HG03558 (cell line): ENCODE measurements around the gene TRA2A.

Experiments
- ATAC-seq: cut with Tn5 transposase; IDR thresholded peaks from one replicate; pipeline ENCODE4 v1.9.1; 2021; ENCODE audit warnings: moderate number of reproducible peaks; ENCODE audit not compliant: unreplicated experiment; ENCODE audit errors: extremely low read depth

TRA2A gene

GRCh38 chr7:23472046-23472445 is 59.7 kb downstream of the TRA2A start:
- ATAC-seq, result no peak

- no peak for ATAC-seq
Measured at GRCh38 chr7:23471106-23471859, 60.5 kb downstream of the TRA2A start.

- ATAC-seq, result no peak
Measured at GRCh38 chr7:23470330-23471105, 61.3 kb downstream of the TRA2A start, which contains the start of gene IGF2BP3. TSS of gene IGF2BP3 (minus strand) at chr7:23470491. CDS start at chr7:23470110, 381 bp downstream.

GRCh38 chr7:23469961-23470250 is 61.9 kb downstream of the TRA2A start:
- no peak for ATAC-seq

- ATAC-seq, result no peak
Measured at GRCh38 chr7:23469150-23469960, 62.4 kb downstream of the TRA2A start.

GRCh38 chr7:23468526-23469149 is 63.1 kb downstream of the TRA2A start:
- no peak for ATAC-seq

GRCh38 chr7:23467806-23468525 is 63.8 kb downstream of the TRA2A start:
- no peak for ATAC-seq

GRCh38 chr7:23467291-23467805 is 64.4 kb downstream of the TRA2A start:
- no peak for ATAC-seq

GRCh38 chr7:23462846-23463245 is 68.9 kb downstream of the TRA2A start:
- ATAC-seq, result no peak

- no peak for ATAC-seq
Measured at GRCh38 chr7:23458044-23458443, 73.7 kb downstream of the TRA2A start.

GRCh38 chr7:23456093-23456492 is 75.7 kb downstream of the TRA2A start:
- ATAC-seq, result no peak

- ATAC-seq, result no peak
Measured at GRCh38 chr7:23454881-23455526, 76.8 kb downstream of the TRA2A start.
